OCI-LY3 (cell line): ENCODE data around the gene PRSS27.

Experiments
- EZH2phosphoT487 ChIP-seq: fragments of 200-600 bp; shearing (Covaris generic); IDR thresholded peaks from 2 replicates; pipeline ENCODE4 v1.6.1; 2018; ENCODE audit warnings: antibody characterized with exemption, mixed run types, low read depth
- TF ChIP-seq, protein P1 (sequence below): fragments of 200-600, 300-600 bp; sonication (generic); IDR thresholded peaks from 2 replicates; pipeline ENCODE4 v1.5.1; 2014; ENCODE audit warnings: antibody characterized with exemption, low read length, low read depth

DNA sequence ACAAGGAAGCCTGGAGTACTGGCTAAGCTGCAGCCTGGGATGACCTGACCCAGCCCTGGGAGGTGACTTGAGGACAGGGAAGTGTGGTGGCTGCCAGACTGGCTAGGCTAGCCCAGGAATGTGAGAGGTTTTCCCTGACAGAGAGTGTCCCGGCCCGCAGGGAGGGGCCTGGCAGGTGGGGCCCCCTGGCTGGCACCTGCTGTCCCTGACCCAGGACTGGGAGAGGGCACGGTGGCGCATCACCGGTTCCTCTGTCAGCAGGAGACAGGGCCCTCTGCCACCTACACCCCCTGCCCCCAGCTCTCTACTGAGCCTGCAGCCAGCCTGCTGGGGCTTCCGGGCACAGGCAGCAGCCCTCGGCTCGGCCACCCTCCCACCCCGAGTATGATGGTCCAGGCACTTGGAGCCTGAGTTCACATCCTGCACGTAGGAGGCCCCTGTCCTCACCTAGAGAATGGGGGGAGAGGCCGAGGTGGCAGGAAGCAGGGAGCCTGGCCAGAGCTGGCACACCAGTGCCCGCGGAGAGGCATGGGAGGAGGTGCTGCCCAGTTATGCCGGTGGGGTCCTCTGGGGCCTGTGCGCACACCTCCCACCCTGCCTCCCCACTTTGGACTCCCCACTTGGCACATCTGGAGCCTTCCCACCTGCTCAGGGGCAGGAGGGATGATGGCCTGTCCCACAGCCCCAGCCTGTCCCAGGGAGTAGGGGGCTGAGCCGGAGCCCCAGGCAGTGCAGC is 528 bp downstream of the PRSS27 start:
- TF ChIP-seq, protein P1, sequence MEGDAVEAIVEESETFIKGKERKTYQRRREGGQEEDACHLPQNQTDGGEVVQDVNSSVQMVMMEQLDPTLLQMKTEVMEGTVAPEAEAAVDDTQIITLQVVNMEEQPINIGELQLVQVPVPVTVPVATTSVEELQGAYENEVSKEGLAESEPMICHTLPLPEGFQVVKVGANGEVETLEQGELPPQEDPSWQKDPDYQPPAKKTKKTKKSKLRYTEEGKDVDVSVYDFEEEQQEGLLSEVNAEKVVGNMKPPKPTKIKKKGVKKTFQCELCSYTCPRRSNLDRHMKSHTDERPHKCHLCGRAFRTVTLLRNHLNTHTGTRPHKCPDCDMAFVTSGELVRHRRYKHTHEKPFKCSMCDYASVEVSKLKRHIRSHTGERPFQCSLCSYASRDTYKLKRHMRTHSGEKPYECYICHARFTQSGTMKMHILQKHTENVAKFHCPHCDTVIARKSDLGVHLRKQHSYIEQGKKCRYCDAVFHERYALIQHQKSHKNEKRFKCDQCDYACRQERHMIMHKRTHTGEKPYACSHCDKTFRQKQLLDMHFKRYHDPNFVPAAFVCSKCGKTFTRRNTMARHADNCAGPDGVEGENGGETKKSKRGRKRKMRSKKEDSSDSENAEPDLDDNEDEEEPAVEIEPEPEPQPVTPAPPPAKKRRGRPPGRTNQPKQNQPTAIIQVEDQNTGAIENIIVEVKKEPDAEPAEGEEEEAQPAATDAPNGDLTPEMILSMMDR, result no peak
- TF ChIP-seq EZH2phosphoT487, result no peak
